Measurements from ENCODE around the gene FILIP1L. TPM values are rescaled to one million over a fixed set of nuclear protein-coding genes. Genes with fewer than 3 reads are reported as not detected.

FILIP1L gene
- total and polyA plus RNA-seq, 2 of the 8 experiments (the other 6 are each of a cell fraction or from before 2014, with no cell fraction given) = 0.06 to 0.09 TPM

DNA sequence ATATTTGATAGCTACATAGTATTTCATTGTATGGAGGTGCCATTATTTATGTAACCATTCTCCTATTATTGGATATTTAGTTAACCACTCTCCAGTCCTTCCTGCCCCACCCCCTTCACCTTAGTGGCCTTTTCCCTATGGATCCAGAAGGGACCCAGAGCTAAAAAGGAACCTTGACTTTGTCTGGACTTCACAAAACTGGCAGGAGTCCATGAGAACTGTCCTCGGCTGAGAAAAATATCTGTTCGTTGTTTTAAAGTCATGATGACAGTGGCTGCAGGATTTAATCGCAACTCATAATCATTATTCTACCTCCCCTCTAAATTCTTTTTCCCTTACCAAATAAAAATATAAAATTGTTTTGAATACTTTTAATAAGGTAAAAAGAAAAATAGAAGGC lies 166.9 kb downstream of the FILIP1L start (continued):
- TF ChIP-seq, protein P1, sequence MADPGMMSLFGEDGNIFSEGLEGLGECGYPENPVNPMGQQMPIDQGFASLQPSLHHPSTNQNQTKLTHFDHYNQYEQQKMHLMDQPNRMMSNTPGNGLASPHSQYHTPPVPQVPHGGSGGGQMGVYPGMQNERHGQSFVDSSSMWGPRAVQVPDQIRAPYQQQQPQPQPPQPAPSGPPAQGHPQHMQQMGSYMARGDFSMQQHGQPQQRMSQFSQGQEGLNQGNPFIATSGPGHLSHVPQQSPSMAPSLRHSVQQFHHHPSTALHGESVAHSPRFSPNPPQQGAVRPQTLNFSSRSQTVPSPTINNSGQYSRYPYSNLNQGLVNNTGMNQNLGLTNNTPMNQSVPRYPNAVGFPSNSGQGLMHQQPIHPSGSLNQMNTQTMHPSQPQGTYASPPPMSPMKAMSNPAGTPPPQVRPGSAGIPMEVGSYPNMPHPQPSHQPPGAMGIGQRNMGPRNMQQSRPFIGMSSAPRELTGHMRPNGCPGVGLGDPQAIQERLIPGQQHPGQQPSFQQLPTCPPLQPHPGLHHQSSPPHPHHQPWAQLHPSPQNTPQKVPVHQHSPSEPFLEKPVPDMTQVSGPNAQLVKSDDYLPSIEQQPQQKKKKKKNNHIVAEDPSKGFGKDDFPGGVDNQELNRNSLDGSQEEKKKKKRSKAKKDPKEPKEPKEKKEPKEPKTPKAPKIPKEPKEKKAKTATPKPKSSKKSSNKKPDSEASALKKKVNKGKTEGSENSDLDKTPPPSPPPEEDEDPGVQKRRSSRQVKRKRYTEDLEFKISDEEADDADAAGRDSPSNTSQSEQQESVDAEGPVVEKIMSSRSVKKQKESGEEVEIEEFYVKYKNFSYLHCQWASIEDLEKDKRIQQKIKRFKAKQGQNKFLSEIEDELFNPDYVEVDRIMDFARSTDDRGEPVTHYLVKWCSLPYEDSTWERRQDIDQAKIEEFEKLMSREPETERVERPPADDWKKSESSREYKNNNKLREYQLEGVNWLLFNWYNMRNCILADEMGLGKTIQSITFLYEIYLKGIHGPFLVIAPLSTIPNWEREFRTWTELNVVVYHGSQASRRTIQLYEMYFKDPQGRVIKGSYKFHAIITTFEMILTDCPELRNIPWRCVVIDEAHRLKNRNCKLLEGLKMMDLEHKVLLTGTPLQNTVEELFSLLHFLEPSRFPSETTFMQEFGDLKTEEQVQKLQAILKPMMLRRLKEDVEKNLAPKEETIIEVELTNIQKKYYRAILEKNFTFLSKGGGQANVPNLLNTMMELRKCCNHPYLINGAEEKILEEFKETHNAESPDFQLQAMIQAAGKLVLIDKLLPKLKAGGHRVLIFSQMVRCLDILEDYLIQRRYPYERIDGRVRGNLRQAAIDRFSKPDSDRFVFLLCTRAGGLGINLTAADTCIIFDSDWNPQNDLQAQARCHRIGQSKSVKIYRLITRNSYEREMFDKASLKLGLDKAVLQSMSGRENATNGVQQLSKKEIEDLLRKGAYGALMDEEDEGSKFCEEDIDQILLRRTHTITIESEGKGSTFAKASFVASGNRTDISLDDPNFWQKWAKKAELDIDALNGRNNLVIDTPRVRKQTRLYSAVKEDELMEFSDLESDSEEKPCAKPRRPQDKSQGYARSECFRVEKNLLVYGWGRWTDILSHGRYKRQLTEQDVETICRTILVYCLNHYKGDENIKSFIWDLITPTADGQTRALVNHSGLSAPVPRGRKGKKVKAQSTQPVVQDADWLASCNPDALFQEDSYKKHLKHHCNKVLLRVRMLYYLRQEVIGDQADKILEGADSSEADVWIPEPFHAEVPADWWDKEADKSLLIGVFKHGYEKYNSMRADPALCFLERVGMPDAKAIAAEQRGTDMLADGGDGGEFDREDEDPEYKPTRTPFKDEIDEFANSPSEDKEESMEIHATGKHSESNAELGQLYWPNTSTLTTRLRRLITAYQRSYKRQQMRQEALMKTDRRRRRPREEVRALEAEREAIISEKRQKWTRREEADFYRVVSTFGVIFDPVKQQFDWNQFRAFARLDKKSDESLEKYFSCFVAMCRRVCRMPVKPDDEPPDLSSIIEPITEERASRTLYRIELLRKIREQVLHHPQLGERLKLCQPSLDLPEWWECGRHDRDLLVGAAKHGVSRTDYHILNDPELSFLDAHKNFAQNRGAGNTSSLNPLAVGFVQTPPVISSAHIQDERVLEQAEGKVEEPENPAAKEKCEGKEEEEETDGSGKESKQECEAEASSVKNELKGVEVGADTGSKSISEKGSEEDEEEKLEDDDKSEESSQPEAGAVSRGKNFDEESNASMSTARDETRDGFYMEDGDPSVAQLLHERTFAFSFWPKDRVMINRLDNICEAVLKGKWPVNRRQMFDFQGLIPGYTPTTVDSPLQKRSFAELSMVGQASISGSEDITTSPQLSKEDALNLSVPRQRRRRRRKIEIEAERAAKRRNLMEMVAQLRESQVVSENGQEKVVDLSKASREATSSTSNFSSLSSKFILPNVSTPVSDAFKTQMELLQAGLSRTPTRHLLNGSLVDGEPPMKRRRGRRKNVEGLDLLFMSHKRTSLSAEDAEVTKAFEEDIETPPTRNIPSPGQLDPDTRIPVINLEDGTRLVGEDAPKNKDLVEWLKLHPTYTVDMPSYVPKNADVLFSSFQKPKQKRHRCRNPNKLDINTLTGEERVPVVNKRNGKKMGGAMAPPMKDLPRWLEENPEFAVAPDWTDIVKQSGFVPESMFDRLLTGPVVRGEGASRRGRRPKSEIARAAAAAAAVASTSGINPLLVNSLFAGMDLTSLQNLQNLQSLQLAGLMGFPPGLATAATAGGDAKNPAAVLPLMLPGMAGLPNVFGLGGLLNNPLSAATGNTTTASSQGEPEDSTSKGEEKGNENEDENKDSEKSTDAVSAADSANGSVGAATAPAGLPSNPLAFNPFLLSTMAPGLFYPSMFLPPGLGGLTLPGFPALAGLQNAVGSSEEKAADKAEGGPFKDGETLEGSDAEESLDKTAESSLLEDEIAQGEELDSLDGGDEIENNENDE (IDR thresholded peaks at IDR 0.05; ENCODE audit: insufficient replicate concordance, low read length) = no peak
- TF ChIP-seq TAF7 (optimal IDR thresholded peaks at IDR 0.05; ENCODE audit: borderline replicate concordance, low read depth, low read length) = no peak
- no peak for TF ChIP-seq MAX (IDR thresholded peaks at IDR 0.05)
- TF ChIP-seq SRF (IDR thresholded peaks at IDR 0.05; ENCODE audit: low read depth, low read length) = no peak

Data from H1 (cell line).